Breast epithelium (tissue), 3 donors: ENCODE data around the gene SCN3A.

Experiments
- CTCF ChIP-seq, 3 donors: fragments of 450-650 bp; IDR thresholded peaks; one replicate each; pipeline ENCODE4 v1.5.1; 2016 to 2017; ENCODE audit warnings: antibody characterized with exemption in 3 of 3, mild to moderate bottlenecking in 3 of 3, moderate library complexity in 3 of 3
- POLR2A ChIP-seq: fragments of 450-650 bp; IDR thresholded peaks from one replicate; pipeline ENCODE4 v1.6.1; 2016; ENCODE audit warnings: antibody characterized with exemption, mild to moderate bottlenecking, moderate library complexity

GRCh38 chr2:165214093-165214492 is 10.2 kb upstream of the SCN3A start:
- TF ChIP-seq CTCF (IDR thresholded peaks at IDR 0.05) = no peak
- no peak for TF ChIP-seq POLR2A
